GM19395 (cell line): ENCODE results near the gene ELOVL1.

Experiments
- ATAC-seq: cut with Tn5 transposase; IDR thresholded peaks from one replicate; pipeline ENCODE4 v1.9.1; 2021; ENCODE audit warnings: mild to moderate bottlenecking, moderate library complexity; ENCODE audit not compliant: unreplicated experiment

Gene ELOVL1

DNA sequence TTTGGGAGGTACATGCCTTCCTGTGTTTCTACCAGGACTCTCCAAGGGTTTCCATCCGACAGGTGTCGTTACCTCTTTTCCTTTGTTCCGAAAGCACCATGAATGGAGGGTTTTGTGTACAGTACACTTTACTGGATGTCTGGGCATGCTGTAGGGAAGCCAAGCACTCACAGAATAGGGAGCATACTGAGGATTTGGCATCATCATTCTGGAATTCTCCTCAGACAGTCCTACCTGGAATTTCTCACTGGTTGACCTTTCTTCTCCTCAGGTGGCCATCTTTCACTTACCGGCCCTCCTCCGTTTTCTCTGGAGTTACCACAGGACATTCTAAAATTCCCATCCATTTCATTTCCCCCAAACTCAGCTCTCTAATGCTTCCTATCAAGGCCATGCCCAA is 36.1 kb downstream of the ELOVL1 start:
- no peak for ATAC-seq

DNA sequence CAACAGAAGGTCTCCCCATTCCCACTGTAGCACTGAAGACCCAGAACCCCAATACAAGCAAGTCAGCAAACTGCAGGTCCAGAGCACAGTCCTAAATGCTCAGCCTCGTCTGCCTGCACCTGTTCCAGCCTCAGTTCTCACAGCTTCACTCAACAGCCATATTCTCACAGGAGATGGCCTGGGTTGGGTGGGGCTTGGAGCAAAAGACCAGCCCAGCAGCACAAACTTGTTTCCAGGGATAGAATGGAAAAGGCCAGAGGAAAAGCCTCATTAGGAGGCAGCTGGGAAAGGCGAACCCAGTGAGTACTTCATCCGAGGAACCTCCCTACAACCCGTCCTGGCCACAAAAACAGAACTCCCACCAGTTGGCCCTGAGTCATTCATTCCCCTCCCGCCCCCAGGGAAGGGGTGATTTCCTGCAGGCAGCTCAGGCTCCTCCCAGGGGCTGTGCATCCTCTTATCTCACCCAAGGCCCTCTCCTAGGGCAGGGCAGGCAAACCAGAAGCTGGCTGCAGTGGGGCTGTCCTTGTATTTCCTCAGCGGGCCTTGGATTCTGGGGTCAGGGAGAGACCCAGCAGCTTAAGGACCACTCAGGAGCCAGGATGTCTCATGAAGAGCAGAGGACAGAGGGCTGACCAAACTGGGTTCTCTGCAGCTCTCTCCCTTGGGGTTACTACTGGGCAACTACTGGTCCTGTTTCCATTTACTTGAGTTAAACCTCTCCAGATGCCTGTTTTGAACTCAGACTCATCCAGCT is 37.6 kb downstream of the ELOVL1 start:
- no peak for ATAC-seq

DNA sequence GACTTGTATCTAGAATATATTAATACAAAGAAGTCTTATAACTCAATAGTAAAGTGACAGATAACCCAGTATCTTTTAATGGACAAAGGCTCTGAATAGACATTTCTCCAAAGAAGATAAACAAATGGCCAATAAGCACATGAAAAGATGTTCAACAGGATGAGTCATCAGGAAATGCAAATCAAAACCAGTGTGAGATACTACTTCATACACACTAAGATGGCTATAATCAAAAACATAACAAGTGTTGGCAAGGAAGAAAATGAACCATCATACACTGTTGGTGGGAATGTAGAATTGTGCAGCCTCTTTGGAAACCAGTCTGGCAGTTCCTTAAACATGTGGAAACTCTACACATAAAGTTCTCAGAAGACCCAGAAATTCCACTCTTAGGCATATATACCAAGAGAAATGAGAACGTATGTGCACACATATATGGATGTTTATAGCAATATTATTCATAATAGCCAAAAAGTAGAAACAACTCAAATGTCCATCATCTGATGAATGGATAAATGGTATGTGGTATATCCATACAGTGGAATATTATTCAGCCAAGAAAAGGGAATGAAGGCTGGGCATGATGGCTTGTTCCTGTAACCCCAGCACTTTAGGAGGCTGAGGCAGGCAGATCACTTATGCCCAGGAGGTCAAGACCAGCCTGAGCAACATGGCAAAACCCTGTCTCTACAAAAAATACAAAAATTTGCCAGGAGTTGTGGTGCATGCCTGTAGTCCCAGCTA is 40.1 kb downstream of the ELOVL1 start:
- ATAC-seq, result no peak

DNA sequence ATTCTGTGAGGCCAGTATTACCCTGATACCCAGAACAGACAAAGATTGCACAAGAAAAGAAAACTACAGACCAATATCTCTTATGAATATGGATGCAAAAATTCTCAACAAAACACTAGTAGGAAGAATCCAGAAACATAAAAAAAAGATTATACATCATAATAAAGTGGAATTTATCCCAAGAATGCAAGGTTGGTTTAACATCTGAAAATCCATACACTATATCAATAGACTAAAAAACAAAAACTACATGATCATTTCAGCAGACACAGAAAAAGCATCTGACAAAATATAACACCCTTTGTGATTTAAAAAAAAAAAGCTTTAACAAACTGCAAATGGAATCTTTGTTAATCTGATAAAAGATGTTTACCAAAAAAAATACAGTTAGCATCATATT is 42.4 kb downstream of the ELOVL1 start:
- ATAC-seq, result no peak

DNA sequence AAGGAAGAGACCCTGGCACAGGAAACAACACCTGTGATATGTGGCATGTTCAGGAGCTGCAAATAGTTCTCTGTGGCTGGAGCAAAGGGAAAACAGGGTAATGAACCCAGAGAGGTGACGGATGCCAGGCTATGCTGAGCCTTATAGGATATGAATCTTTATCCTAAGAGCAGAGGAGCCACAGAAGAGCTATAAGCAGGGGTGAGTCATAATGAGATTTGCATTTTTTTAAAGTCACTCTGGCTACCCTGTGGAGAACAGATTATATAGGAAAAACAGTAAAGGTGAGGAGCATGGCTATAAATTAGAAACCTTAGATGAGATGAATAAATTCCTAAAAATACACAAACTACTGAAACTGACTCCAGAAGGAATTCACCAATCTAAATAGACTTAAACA is 43.0 kb downstream of the ELOVL1 start:
- no peak for ATAC-seq

DNA sequence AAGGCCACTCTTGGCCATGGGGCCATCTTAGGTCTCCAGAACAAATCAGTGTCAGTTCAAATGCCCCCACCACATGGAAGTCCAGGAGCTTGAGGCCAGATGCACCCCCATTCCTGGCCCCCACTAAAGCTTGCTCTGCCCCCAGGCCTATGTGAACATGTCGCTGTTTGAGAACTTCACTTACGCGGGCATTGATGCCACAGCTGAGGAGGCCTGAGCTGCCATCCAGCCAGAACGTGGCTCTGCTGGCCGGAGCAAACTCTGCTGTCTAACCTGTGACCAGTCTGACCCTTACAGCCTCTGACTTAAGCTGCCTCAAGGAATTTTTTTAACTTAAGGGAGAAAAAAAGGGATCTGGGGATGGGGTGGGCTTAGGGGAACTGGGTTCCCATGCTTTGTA is 45.3 kb downstream of the ELOVL1 start:
- ATAC-seq, result no peak

DNA sequence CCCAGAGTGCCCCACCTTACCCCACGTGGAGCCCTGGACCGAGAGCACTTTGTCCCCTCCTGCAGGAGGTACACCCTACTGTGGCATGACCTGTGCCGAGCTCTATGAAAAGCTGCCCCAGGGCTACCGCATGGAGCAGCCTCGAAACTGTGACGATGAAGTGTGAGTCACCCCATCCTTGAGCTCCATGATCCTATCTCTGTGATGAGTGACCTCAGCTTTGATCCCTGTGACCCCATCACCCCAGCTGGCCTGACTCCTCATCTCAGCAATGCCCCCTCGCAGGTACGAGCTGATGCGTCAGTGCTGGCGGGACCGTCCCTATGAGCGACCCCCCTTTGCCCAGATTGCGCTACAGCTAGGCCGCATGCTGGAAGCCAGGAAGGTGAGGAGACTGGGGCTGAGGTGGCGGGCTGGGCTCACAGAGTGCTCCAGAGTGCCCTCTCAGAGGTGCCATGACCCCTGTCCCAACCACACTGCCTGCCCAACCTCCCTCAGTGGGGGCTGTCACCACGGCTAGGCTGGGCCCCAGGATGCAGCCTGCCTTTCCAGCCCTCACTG is 46.4 kb downstream of the ELOVL1 start:
- ATAC-seq, result no peak

DNA sequence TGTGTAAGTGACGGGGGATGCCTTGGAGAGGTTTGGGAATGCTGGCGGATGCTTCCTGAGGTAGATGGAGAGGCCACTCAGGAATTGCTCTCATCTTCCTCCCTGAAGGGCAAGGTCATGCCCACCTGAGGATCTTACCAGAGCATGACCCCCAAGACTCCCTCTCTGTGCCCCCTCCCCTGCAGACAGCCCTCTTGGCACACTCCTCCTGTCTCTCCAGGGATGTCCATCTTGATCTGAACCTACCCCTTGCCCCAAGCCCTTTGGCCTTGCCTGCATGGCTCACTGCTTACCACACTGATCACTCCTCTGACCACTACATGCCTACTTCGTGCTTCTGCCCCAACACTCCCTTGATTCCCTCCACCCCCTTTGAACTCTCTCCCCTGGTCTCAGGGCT is 48.0 kb downstream of the ELOVL1 start:
- ATAC-seq, result no peak

DNA sequence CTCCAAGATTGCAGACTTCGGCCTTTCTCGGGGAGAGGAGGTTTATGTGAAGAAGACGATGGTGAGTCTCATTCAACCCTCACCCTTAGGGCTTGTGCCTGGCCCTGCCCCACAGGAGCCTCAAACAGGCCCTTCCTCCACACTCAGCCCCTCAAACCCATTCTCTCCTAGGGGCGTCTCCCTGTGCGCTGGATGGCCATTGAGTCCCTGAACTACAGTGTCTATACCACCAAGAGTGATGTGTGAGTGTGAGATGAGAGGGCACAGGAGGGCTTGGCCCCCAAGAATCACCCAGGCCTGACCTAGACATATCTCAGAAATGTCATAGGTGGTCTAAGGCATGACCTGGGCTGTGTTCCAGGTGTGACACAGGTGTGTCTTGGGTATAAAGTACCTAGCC is 48.5 kb downstream of the ELOVL1 start:
- ATAC-seq, result no peak

DNA sequence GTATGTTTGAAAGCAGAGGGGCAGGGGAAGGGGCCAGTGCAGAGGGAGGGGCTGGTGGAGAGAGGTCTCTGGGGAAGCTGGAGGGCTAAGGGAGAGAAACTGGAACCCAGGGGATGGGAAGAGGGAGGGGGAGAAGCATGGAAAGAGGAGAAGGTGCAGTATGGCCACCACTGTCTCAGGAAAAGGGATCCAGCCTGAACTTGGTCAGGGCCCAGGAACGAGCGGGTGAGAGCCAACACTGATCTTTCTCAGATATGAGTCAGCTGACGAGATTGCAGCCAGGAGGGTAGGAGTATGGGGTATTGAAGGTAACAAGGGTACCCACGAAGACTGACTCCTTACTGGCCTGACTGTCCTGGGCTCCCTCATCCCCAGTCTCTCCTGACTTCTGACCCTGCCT is 49.0 kb downstream of the ELOVL1 start:
- ATAC-seq, result no peak

DNA sequence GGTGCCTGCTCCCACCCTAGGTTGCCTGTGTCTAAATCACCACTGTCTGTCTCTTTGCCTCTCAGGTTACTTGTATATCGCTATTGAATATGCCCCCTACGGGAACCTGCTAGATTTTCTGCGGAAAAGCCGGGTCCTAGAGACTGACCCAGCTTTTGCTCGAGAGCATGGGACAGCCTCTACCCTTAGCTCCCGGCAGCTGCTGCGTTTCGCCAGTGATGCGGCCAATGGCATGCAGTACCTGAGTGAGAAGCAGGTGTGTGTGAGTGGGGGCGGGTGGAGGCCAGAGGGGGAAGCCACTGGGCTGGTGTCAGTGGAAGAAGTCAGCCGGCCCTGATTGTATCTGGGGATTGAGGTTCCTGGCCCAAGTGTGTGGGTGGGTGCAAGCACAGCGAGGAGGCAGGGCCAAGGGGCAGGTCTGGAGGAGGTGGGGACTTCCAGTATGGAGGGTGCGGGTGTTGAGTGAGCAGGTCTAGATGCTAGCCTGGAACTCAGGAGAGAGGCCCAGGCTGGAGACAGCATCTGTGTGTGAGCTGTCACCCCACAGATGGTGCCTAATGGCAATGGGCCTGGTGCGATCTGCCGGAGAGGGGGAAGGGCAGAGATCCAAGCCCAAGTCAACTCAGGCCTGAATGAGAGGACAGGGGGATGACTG is 49.9 kb downstream of the ELOVL1 start:
- ATAC-seq, result no peak

DNA sequence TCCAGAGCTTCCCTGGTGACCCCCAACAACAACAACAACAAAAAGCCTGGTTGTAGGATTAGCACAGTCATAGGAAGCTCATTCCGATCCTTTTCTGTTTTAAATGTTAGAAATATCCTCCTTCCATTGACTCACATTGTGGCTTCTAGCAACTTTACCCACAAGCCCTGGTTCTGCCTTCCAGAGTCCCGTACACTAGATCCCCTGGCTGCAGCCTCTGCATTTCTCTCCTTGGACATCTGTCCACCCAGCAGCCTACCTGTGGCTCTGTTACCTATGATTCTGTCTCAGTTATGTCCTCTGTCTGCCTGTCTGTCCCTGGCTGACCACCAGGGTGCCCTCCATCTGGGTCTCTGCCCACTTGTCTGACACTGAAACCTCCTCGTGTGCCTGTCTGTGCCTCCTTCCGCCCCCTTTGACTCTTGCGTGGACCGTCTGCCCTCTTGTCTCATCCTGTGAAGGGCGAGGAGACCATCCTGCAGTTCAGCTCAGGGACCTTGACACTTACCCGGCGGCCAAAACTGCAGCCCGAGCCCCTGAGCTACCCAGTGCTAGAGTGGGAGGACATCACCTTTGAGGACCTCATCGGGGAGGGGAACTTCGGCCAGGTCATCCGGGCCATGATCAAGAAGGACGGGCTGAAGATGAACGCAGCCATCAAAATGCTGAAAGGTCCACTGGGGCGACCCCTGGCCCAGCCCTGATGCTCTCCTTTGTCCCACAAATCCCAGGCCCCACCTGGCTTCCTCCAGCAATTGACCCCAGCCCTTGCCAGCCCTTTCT is 50.9 kb downstream of the ELOVL1 start:
- ATAC-seq, result no peak

DNA sequence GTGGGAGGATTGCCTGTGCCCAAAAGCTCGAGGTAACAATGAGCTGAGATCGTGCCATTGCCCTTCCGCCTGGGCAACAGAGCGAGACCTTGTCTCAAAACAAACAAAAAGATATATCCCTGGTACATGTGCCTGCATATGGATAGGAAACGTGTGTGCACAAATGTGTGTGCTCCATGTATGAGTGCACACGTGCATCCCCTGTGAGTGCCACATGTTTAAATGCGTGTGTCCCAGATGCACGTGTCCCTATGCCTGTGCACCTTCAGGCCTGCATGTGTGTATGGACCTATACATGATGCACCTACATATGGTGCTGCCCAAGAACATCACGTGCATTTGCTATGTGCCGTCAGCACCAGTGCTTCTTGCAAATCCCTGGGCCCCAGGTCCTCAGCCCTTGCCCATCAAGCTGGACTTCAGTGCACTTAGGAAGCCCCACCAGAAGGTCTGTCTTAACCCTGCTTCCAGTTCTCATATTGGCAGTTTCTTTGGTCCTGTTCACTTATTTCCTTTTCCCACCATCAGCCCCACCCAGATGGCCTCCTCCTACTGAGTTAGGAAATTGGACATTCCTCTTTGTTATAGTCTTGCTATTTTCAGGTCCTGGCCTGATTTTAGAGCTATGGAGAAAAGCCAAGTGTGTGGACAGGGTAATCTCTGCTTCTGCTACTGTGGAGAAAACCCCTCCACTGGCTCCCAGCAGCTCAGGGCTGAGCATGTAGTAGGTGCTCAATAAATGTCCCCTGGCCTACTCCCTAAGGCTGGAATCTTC is 51.7 kb downstream of the ELOVL1 start:
- no peak for ATAC-seq

DNA sequence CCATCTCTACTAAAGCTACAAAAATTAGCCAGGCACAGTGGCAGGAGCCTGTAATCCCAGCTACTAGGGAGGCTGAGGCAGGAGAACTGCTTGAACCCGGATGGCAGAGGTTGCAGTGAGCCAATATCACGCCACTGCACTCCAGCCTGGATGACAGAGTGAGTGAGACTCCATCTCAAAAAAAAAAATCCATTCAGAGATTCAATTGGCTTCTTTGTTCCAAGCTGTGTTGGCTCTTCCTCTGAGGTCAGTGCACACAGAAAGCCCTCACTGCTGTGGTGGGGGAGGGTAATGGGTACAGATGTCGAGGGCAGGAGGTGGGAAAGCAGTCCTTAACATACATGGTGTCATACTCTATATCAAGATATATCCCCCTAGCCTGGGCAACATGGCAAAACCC is 52.3 kb downstream of the ELOVL1 start:
- no peak for ATAC-seq

DNA sequence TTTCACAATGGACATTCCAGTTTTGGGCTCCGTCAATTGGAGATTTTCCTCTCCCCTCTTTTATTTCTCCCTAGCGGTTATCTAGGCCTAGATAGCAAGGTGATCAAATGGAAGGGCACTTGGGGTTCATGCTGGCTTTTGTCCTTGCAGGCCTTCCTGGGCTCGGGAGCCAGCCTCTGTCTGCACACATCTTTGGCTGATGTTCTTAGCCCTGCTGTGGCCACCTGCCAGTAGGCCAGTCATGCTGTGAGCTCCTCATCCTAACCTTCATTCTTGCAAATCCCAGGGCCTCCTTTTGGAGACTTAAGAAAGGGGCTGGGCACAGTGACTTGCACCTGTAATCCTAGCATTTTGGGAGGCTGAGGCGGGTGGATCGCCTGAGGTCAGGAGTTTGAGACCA is 53.6 kb downstream of the ELOVL1 start:
- ATAC-seq, result no peak

DNA sequence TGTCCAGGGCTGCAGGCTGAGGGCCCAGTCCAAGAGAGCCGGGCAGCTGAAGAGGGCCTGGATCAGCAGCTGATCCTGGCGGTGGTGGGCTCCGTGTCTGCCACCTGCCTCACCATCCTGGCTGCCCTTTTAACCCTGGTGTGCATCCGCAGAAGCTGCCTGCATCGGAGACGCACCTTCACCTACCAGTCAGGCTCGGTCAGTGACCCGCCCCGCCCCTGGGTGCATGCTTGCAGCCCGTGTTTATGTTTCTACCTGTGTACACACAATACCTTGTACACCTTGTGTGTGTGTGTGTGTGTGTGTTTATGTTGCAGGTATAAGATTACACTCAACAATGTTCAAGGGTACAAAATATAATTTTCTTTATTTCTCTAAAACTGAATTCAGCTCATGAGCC is 54.0 kb downstream of the ELOVL1 start:
- no peak for ATAC-seq
